ENCODE results near the gene COL4A3. TPM values are rescaled to one million over a fixed set of nuclear protein-coding genes. Genes with fewer than 3 reads are reported as not detected.

Gene COL4A3
- total RNA-seq, 1 donor from 2014 or later: 1.5 TPM

DNA sequence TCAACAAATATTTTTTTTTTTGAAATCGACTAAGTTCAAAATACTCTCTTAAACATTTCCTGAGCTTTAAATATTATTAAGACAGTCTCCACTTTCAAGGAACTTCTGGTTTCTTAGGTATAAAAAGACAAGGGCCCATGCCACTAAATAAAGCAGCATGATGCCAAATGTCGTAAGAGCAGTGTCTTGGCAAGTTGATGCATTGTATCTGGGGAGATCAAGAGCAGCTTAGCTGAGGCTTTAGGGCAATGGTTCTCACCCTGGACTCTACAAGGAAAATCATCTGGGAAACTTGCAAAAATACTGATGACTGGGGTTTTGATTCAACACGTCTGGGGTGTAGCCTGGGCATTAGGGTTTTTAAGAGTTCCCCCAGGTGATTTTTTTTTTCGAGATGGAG, 41.3 kb downstream of the COL4A3 start:
- no peak for TF ChIP-seq POLR2A (IDR thresholded peaks at IDR 0.05)
- DNase-seq (ENCODE audit: extremely low spot score in 2 of 2): no peak
- Histone ChIP-seq H3K4me1 (no peaks in the 10 kb centered on the region), H3K27me3 (no peaks in the 10 kb centered on the region), H3K9me3 (no peaks in the 10 kb centered on the region), H3K4me3 (no peak overlapping the region), H3K36me3 (no peaks in the 10 kb centered on the region), H3K27ac (no peak overlapping the region)
- intact Hi-C loops (cut with DNase I): no loop called here

DNA sequence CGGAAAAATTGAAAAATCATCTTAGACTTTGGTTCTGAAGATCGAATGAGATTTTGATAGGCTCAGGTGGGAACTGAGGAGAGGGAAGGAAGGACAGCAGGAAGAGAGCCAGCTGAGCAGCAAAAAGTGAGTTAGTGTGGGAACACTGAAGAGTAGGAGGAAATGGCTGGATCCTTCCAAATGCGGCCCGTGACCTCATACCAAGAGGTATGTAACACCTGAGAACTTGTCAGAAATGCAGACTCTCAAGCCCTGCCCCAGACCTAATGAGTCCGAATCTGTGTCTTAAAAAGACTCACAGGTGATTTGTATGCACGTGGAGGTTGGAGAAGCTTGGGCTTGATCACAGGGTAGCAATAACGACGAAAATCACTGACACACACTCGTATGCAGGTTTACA, 42.0 kb downstream of the COL4A3 start:
- Histone ChIP-seq H3K27me3 (no peaks in the 10 kb centered on the region), H3K27ac (no peak overlapping the region), H3K9me3 (no peaks in the 10 kb centered on the region), H3K4me1 (no peaks in the 10 kb centered on the region), H3K4me3 (no peak overlapping the region), H3K36me3 (no peaks in the 10 kb centered on the region)
- intact Hi-C loops (cut with DNase I): no loop called here
- no peak for DNase-seq (ENCODE audit: extremely low spot score in 2 of 2)
- no peak for TF ChIP-seq POLR2A (IDR thresholded peaks at IDR 0.05)
- TF ChIP-seq, protein P1, sequence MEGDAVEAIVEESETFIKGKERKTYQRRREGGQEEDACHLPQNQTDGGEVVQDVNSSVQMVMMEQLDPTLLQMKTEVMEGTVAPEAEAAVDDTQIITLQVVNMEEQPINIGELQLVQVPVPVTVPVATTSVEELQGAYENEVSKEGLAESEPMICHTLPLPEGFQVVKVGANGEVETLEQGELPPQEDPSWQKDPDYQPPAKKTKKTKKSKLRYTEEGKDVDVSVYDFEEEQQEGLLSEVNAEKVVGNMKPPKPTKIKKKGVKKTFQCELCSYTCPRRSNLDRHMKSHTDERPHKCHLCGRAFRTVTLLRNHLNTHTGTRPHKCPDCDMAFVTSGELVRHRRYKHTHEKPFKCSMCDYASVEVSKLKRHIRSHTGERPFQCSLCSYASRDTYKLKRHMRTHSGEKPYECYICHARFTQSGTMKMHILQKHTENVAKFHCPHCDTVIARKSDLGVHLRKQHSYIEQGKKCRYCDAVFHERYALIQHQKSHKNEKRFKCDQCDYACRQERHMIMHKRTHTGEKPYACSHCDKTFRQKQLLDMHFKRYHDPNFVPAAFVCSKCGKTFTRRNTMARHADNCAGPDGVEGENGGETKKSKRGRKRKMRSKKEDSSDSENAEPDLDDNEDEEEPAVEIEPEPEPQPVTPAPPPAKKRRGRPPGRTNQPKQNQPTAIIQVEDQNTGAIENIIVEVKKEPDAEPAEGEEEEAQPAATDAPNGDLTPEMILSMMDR (IDR thresholded peaks at IDR 0.05): no peak
- no peak for TF ChIP-seq POLR2AphosphoS5 (IDR thresholded peaks at IDR 0.05; ENCODE audit: insufficient read depth in 1 of 2, low read depth in 1 of 2)

DNA sequence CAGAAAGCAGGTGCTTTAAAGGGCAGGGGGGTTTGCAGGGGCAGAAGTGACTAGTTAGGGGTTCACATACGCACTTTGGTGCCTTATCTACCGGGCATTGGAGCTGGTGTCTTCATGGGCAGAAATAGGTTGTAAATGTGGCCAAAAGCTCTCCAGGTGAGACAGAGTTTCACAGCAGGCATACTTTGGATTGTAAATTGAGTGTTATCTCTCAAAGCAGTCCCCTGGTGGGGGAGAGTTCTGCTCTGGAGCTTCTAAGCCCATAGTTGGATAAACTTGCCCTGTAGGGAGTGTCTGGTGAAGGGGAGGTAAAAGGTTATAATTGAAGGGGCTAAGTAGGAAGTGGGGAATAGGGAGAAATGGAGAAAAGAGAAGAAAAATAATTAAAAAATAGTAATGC, 43.1 kb downstream of the COL4A3 start:
- no peaks in the 10 kb centered on the region for H3K27me3 ChIP-seq
- no peaks in the 10 kb centered on the region for H3K9me3 ChIP-seq
- intact Hi-C loops (cut with DNase I): no loop called here
- H3K27ac ChIP-seq: no peak overlapping the region
- TF ChIP-seq POLR2AphosphoS5 (IDR thresholded peaks at IDR 0.05; ENCODE audit: insufficient read depth in 1 of 2, low read depth in 1 of 2) (no peak), POLR2A (IDR thresholded peaks at IDR 0.05) (no peak)
- TF ChIP-seq, protein P1 (IDR thresholded peaks at IDR 0.05): no peak
- no peaks in the 10 kb centered on the region for H3K36me3 ChIP-seq
- no peak for DNase-seq (ENCODE audit: extremely low spot score in 2 of 2)
- H3K4me3 ChIP-seq: no peak overlapping the region
- H3K4me1 ChIP-seq: no peaks in the 10 kb centered on the region

DNA sequence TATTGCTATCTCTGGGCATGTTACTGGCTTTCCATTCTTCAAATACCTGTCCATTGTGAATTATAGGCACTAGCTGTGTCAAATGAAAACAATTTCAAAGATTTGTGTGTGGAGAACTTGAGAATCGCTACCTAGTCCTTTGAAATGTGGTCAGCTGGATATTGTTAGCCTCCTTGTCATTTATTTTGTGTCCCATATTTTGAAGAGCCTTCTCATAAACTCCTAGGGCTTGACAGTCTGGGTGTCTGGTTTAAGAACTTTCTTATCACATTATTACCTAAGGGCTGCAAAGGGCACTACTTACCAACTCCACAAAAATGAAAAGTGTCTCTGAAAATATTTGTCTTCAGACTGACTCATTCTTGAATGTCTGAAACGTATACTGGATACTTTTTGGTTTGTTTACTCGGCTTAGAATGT, 50.2 kb downstream of the COL4A3 start:
- no peaks in the 10 kb centered on the region for H3K36me3 ChIP-seq
- no peak overlapping the region for H3K4me3 ChIP-seq
- intact Hi-C loops (cut with DNase I): no loop called here
- no peaks in the 10 kb centered on the region for H3K4me1 ChIP-seq
- no peaks in the 10 kb centered on the region for H3K9me3 ChIP-seq
- no peak for TF ChIP-seq POLR2AphosphoS5 (IDR thresholded peaks at IDR 0.05; ENCODE audit: insufficient read depth in 1 of 2, low read depth in 1 of 2)
- TF ChIP-seq, protein P1 (IDR thresholded peaks at IDR 0.05): no peak
- no peak for TF ChIP-seq POLR2A (IDR thresholded peaks at IDR 0.05)
- no peaks in the 10 kb centered on the region for H3K27me3 ChIP-seq
- no peak overlapping the region for H3K27ac ChIP-seq
- DNase-seq (ENCODE audit: extremely low spot score in 2 of 2): no peak

DNA sequence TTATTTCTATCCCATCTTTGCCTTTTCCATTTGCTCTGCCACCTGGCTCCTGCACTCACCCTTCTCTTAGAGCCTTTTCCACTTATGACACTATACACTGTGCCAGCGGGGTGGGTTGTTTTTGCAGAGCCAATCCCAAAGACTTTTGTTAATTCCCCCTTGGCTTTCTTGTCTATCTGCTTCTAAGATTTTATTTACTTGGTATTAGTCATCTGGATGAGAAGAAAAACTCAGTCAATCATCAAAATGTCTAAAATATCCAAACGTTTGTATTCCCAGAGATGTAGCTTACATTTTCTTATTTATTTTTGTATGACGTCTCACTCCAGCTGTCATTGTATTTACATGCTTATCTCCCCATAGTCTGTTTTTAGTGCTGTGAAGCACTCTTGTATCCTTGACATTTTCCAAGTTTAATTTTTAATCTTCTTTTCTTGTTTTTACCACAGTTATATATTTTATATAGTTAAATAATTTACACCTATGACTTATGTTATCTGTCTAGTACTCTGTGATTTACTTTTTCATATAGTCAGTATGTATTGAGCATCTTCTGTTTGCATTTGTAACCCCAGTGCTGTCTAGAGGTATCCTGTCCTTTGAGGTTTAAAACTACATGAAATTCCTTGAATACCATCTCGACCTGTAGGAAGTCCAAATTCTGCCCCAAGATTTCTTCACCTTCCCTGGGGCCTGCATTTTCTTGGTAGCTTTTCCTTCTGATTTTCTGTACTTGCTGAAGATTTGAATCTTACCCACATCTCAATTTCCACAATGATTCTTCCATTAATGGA, 55.1 kb downstream of the COL4A3 start:
- intact Hi-C loops (cut with DNase I): no loop called here
- no peaks in the 10 kb centered on the region for H3K27me3 ChIP-seq
- no peaks in the 10 kb centered on the region for H3K36me3 ChIP-seq
- H3K27ac ChIP-seq: no peak overlapping the region
- H3K4me3 ChIP-seq: no peak overlapping the region
- DNase-seq (ENCODE audit: extremely low spot score in 2 of 2): no peak
- TF ChIP-seq, protein P1 (IDR thresholded peaks at IDR 0.05): no peak
- TF ChIP-seq POLR2AphosphoS5 (IDR thresholded peaks at IDR 0.05; ENCODE audit: insufficient read depth in 1 of 2, low read depth in 1 of 2) (no peak), POLR2A (IDR thresholded peaks at IDR 0.05) (no peak)
- H3K9me3 ChIP-seq: no peaks in the 10 kb centered on the region
- H3K4me1 ChIP-seq: no peaks in the 10 kb centered on the region
